Measurements from ENCODE around the gene MRPL50.

Gene MRPL50

DNA sequence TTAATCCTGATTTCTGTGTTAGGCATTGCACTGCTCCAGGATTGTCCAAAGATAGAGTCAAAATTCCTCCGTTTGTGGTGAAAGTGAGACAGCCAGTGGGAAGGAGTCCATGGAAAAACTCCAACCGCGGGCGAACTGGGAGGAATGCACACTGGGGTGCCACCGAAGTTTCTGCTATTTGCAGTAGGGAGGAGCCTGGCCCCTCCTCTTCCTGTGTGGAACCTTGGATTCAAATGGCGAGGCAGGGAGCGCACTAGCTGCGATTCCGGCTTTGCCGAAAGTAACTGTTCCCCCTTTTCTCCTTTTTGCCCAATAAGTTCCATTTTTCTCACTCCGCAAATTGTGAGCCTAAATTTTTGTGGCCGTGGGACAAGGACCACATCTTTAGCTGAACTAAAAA lies 22.9 kb downstream of the MRPL50 start:
- DNase-seq (ENCODE audit: low spot score) = no peak

DNA sequence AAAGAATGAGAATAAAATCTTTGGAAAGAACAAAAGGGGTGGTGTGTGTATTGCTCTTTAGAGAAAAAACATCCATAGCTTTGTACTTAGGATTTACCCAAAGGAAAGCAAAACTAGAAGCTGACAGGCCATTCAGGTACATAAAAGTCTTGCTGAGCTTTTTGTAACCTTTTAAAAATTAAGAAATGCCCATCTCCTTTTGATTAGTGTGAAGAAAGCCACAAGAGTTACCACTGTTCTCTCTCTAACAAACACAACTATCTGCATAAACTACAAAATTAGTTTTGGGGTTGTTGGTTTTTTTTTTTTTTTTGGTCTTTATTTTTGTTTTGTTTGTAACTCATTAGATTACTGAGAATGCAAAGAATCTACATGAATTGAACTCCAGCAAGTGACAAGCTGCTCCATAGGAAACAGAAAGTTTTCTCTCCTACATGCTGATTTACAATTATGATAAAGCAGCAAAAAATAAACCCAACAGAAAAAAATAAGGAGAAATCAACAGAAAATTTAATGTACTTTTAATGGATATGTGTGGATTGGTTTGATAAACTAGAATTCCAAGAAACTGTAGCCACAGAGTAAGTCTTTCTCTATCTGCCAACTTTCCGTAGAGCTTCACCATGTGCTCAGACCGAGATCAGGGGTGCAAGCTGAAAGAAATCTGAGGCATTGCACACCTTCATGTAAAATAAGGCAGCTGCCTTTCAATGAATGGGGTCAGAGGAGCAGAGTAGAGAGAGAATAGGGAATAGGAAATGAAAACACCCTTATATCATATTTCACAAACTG lies 25.9 kb downstream of the MRPL50 start:
- DNase-seq (ENCODE audit: low spot score) = no peak

DNA sequence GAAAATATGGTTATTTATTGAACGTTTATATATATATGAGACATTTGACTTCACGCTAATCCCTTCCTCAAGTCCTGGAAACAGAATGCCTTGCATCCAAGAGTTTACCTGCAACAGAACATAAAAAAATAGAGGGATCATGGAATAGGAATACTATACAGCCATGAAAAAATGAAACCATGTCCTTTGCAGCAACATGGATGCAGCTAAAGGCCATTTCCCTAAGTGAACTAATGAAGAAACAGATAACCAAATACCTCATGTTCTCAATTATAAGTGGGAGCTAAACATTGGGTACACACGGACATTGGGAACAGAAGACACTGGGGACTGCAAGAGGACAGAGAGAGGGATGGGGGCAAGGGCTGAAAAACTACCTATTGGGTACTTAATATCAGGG lies 26.6 kb downstream of the MRPL50 start:
- no peak for DNase-seq (ENCODE audit: low spot score)

DNA sequence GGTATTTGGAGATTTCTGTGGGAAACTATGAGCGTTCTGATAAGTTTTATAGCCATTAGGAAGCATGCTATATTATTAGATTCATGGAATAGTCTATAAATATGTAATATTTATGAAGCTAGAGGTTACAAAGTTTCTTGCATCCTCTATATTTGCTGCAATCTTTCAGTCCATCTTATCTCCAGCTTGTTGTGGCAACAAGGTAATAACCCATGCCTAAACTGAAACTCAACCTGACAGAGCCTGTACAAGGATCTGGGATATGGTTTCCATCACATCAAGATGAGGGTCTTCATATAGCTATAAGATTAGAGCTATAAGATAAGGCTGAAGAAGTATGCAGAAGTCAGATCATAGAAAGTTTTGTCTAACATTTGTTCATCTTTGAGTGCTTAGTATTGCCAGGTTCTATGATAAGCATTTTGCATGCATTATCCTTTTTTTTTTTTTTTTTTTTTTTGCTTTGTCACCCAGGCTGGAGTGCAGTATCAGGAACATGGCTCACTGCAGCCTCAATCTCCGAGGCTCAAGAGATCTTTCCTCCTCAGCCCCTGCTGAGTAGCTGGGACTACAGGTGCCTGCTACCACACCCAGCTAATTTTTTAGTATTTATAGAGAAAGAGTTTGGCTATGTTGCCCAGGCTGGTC lies 28.4 kb downstream of the MRPL50 start:
- no peak for DNase-seq (ENCODE audit: low spot score)

DNA sequence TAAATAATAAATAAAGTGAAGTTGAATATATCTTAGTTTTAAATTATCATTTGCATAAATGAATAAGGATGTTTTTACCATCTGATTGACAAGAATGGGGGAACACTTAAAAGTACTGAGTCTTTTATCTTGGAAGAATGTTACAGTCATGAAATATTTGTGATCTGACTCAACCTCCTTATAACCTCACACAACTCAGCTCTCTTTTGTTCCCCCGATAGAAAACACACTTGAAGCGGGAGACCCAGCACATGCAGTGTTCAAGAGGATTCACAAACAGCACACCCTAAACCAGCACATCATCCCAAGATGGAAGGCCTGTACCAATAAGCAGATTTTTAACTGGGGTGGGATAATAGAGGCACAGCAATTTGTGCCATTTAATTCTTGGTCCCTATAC lies 29.1 kb downstream of the MRPL50 start:
- DNase-seq (ENCODE audit: low spot score) = peak; percentile 11

DNA sequence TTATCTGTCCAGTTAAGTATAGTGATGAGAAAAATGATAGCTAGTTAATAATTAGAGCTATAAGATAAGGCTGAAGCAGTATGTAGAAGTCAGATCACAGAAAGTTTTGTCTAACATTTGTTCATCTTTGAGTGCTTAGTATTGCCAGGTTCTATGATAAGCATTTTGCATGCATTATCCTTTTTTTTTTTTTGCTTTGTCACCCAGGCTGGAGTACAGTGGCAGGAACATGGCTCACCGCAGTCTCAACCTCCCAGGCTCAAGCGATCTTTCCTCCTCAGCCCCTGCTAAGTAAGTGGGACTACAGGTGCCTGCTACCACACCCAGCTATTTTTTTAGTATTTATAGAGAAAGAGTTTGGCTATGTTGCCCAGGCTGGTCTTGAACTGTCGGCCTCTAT lies 31.1 kb downstream of the MRPL50 start:
- DNase-seq (ENCODE audit: low spot score) = no peak

DNA sequence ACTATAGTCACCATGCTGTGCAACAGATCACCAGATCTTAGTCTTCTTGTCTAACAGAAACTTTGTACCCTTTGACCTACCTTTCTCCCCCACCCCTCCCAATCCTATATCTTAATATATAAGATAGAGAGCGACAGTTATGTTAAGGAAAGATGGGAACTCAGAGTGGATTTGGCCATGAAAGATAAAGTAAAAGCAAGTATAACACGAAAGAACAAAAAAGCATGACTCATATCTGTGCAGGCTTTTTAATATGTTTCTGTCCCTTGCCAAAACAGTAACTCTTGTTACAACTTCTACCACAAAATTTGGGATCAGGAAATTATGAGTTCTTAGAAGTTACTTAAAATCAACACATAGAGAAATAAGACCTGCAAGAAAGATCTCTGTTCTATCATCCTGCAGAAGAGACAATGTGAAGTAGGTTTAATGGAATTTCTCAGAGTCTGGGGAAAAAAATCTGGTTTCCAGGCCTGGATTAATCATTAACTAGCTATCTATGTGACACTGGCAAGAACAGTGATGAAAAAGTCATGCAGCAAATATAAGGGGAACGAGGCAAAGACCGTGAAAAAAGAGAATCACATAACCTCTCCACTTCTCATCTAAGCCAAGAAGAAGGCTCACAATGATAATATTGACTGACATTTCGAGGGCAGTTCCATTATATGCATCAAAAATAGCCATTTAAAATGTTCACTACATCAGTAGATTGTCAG lies 32.2 kb downstream of the MRPL50 start:
- peak; percentile 26 for DNase-seq (ENCODE audit: low spot score)

DNA sequence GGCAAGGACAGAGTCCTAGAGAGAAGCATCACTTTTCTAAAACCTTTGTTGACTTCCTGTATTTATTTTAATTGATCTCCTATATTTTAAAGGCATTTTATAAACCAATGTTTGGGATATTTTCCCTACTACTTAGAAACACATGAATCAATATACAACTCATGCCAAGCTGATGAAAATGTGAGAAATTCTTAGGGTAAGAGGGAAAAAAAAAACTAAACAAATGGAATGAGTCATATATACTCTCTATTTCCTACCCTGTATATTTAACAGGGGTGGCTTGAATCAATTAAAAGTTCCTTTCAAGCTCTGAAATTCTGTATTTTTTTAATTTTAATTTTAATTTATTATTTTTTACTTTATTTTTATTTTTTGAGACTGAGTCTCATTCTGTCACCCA lies 33.2 kb downstream of the MRPL50 start:
- no peak for DNase-seq (ENCODE audit: low spot score)

DNA sequence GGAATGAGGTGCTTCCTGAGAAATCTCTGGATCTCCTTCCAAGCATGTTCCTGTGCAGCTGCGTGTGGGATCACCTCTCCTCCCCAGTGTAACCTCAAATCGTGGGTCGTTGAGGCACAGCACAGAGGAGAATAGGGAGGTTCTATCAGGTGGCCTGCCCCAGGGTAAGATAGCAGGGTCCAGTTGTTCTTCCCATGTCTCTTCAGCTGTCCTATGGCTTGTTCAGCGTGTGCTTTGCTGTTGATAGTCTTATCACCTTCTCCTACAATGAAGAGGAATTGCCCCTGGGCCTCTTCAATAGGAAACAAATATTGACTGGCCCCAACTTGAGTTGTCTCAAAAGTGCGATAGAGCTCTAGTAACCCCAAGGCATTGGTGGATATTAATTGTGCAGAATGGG lies 36.0 kb downstream of the MRPL50 start:
- DNase-seq (ENCODE audit: low spot score) = no peak

DNA sequence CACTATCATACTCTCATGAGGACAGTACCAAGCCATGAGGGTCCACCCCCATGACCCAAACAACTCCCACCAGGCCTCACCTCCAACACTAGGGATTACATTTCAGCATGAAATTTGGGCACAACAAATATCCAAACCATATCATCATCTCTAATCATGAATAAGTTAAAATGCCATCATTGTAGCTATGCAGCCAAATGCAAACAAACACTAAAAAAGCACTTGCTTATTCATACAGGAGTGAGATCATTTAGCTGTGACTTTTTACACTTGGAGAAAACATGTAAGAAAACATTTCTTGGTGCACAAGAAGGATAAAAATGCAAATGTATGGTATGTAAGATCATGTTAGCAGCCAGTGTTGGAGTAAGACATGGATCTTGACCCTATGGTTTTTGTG lies 37.8 kb downstream of the MRPL50 start:
- no peak for DNase-seq (ENCODE audit: low spot score)

DNA sequence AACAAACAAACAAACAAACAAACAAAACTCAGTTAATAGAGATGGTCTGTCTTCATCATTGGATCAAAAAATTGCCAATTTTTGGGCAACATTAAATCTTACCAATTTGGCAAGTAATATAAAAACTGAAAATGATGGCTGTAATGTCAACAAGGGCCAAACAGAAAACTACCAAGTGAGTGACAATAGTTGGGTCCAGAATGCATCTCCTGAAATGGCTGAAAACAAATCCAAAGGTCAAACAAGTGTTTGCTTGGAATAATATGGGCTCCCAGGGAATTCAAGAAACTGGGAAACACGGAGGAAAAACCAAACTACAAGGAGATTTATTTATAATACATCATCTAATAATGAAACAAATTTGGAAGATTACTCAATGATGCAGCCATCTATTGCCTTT lies 38.7 kb downstream of the MRPL50 start:
- DNase-seq (ENCODE audit: low spot score) = no peak

DNA sequence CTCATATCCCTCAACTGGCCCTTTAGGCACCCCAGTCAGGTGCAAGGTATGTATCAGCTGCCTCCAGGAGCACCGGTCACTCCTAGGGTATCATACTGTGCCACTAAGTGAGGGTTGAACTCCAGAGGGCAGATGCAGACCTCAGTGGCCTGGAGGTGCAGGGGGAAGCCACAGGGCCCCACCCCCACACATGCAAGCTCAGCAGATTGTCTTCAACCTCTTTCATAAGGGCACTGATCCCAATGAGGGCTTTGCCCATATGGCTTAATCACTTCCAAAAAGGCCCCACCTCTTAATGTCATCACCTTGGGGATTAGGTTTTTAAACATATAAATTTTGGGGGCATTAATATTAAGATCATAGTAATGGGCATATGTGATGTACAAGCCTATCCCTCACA lies 41.8 kb downstream of the MRPL50 start:
- no peak for DNase-seq (ENCODE audit: low spot score)

DNA sequence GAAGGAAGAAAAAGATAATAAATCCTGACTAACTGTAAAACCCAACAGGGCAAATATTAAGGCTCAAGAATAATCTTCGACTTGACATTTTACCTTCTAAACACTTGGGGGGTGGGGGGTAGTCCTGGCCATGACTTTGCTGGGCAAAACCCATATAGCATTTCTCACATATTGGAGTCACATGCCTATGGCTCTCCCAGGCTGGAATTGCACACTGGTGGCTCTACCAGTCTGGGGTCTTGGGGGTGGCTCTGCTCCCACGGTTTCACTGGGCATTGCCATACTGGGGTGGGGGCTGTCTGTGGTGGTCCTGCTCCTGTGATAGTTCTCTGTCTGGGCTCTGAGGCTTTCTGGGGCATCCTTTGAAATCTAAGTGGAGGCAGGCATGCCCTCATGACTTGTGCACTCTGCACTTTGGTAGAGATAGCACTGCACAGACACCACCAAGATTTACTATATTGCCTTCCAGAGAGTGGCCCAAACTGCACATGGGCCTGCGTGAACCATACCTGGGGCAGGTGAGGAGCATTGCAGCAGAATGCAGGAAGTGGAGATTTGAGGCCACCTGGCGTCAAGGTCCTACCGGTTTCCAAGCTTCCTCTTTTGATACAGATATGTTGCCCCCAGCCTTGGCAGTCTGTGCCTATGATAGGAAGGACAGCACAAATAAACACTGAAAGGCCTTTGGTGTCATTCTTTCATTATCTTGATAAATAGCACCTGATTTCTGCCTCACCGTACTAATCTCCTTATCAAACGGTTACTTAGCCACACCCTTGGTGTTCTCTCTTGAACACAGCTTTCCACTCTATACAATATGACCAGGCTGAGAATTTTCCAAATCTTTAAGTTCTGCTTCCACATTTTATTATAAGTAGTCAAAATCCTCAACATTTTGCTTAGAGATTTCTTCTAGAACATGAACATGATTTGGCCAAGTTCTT lies 43.4 kb downstream of the MRPL50 start:
- no peak for DNase-seq (ENCODE audit: low spot score)

DNA sequence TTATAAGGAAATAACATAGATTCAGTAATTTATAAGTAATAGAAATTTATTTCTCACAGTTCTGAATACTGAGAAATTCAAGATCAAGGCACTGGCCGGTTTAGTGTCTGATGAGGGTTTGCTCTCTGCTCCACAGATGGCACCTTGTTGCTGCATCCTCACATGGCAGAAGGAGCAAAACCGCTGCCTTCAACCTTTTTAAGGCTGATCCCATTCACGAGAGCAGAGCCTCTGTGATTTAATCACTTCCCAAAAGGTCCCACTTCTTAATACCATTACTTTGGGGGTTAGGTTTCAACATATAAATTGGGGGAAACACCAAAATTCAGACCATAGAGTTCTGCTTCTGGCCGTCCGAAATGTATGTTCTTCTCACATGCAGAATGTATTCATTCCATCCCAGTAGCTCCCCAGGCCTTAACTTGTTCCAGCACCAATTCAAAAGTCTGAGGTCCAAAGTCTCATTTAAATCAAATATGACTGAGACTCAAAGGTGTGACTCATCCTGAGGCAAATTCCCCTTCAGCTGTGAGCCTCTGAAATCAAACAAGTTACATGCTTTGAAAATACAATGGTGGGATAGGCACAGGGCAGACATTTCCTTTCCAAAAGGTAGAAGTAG lies 44.2 kb downstream of the MRPL50 start:
- no peak for DNase-seq (ENCODE audit: low spot score)

DNA sequence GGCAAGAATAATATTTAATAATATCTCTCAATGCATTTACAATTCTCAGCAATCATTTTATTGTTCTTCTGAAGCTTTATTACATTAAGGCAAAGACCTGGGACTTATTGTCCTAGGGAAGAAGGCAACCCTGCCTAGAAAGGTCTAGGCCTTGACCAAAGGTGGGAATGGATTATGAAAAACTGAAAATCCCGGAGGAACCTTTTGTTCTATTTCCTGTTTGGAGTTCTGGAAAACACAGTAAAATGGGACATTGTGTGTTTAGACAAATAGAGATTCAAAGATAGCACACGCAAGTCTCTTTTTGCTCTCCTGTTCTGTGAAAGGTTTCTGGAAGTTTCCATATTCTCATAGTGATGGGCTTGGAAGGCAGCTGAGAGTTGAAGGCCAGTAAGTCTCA lies 44.7 kb downstream of the MRPL50 start:
- no peak for DNase-seq (ENCODE audit: low spot score)

DNA sequence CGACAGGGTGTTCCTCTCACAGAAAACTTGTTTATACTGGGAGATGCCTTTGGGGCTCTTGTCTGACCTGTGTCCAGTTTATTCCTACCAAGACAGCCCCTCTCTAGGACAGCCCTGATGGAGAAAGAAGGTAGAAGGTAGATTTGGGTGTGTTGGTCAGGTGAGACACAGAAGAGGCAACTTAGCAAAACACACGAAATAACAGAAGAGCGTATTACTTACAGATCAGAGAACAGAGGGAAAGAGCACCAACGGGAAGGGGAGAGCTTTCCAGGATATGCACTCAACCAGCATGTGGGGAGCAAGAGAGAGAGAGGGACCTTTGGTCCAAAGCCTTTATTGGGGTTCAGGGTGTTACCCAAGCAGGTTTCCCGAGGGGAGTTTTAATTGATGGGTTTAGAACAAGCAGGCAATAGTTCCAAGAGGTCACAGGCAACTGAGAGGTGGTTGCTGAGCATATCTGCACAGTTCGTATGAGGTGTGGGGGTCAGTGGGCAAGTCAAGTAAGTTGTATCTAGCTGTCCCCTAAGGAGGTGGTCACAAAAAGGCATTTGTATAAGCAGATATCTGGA lies 45.4 kb downstream of the MRPL50 start:
- no peak for DNase-seq (ENCODE audit: low spot score)

DNA sequence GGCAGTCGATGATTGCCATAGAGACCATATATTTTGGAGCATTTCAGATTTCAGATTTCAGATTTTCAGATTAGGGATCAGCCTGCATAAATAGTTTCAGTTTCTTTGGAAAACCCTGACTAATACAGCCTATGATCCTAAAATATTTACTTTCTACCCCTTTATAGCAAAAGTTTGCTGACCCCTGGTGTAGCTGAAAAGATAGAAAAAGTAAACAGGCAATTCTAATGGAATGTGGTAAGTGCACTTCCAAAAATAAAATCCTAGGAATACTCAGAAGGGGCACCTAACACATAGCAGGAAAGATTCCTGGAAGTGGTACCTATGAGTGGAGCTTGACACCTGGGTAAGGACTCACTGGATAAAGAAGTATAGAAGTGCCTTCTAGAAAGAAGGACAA lies 48.1 kb downstream of the MRPL50 start:
- DNase-seq (ENCODE audit: low spot score) = no peak

DNA sequence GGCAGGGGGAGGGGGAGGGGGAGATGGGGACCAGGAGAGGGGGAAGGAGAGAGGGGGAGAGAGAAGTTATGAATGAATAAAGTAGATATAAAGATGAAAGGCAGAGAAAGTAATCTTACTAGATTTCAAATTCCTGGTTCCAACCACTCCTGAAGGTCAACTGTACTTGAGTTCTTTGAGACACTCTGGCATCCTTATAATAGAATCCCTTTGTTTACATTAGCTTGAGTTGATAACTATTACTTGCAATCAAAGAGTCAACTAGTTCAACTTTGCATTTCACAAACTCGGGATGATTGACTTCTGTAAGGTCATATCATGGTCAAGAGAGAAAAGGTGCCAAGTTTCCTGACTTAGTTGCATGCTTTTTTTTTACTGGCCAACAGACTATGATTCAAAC lies 55.8 kb downstream of the MRPL50 start:
- no peak for DNase-seq (ENCODE audit: low spot score)

DNA sequence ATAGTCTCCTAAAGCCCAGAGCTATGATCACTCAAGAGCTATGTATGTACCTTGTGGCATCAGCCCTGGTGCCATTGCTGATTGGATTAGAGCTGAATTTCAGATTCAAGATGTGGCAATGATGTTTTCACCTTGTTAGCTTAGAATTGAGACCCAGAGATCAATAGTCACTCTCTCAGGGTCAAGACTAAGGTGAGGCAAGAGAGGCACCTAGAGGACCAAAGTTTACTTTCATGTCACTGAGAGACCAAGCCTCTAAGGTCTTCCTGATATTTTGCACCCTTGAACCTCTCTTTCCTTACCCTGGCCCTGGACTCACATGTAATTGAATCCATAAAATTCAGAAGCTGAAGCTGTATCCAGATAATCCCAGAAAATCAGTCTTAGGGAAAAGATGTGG lies 56.5 kb downstream of the MRPL50 start:
- DNase-seq (ENCODE audit: low spot score) = no peak
